Hepatocyte (in vitro differentiated cells): ENCODE data around the gene CDH4.

Experiments
- EZH2 ChIP-seq: fragments of 200-600 bp; sonication (generic); IDR thresholded peaks from 2 replicates; pipeline ENCODE4 v1.6.1; 2016; ENCODE audit warnings: antibody characterized with exemption, mild to moderate bottlenecking, borderline replicate concordance
- EZH2phosphoT487 ChIP-seq: fragments of 200-600 bp; sonication (generic); IDR thresholded peaks from one replicate; pipeline ENCODE4 v1.6.1; 2018; ENCODE audit warnings: antibody characterized with exemption, mild to moderate bottlenecking, low read depth, moderate library complexity; ENCODE audit not compliant: unreplicated experiment, severe bottlenecking
- TF ChIP-seq, protein P1 (sequence below): fragments of 200-600 bp; sonication (generic); IDR thresholded peaks from 2 replicates; pipeline ENCODE4 v1.5.1; 2016; ENCODE audit warnings: antibody characterized with exemption, mild to moderate bottlenecking; ENCODE audit not compliant: poor library complexity

DNA sequence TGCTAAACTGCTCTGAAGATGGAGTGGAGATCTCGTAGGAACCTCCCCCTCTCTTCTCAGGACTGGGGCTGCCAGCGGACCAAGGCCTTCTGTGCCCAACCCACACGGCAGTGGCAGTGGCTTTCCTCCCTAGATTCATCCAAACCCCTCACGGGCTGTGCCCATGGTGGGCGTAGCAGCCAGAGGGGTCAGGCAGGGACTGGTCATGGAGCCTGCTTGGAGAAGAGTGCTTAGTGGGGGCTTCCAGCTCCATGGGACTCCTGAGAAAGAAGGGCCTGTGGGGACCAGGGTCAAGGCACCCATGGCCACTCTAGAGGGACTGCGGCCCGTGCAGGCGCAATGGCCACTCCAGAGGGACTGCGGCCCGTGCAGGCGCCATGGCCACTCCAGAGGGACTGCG, 727.0 kb downstream of the CDH4 start:
- TF ChIP-seq EZH2phosphoT487 (no peak), EZH2 (no peak)
- TF ChIP-seq, protein P1, sequence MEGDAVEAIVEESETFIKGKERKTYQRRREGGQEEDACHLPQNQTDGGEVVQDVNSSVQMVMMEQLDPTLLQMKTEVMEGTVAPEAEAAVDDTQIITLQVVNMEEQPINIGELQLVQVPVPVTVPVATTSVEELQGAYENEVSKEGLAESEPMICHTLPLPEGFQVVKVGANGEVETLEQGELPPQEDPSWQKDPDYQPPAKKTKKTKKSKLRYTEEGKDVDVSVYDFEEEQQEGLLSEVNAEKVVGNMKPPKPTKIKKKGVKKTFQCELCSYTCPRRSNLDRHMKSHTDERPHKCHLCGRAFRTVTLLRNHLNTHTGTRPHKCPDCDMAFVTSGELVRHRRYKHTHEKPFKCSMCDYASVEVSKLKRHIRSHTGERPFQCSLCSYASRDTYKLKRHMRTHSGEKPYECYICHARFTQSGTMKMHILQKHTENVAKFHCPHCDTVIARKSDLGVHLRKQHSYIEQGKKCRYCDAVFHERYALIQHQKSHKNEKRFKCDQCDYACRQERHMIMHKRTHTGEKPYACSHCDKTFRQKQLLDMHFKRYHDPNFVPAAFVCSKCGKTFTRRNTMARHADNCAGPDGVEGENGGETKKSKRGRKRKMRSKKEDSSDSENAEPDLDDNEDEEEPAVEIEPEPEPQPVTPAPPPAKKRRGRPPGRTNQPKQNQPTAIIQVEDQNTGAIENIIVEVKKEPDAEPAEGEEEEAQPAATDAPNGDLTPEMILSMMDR = no peak
